Panc1 (cell line): ENCODE data around the gene COL26A1.

Source experiments
- POLR2AphosphoS5 ChIP-seq: IDR thresholded peaks from 2 replicates; pipeline ENCODE4 v1.6.1; 2012; ENCODE audit warnings: mild to moderate bottlenecking, low read depth, low read length, moderate library complexity
- SIN3A ChIP-seq: IDR thresholded peaks from 2 replicates; pipeline ENCODE4 v1.6.1; 2012; ENCODE audit warnings: low read depth, mild to moderate bottlenecking, low read length, moderate library complexity, borderline replicate concordance; ENCODE audit not compliant: insufficient read depth
- TF ChIP-seq, protein P1 (sequence below): fragments of 450-650 bp; IDR thresholded peaks from 2 replicates; pipeline ENCODE4 v1.5.1; 2017; ENCODE audit warnings: mild to moderate bottlenecking
- TF ChIP-seq, protein P2 (sequence below), 2 experiments: IDR thresholded peaks; 2 replicates each; pipeline ENCODE4 v1.6.1; 2011 to 2012; ENCODE audit warnings: low read depth in 2 of 2, control low read depth in 1 of 2, low read length in 1 of 2, mild to moderate bottlenecking in 1 of 2, moderate library complexity in 1 of 2; ENCODE audit not compliant: insufficient read depth in 1 of 2

DNA sequence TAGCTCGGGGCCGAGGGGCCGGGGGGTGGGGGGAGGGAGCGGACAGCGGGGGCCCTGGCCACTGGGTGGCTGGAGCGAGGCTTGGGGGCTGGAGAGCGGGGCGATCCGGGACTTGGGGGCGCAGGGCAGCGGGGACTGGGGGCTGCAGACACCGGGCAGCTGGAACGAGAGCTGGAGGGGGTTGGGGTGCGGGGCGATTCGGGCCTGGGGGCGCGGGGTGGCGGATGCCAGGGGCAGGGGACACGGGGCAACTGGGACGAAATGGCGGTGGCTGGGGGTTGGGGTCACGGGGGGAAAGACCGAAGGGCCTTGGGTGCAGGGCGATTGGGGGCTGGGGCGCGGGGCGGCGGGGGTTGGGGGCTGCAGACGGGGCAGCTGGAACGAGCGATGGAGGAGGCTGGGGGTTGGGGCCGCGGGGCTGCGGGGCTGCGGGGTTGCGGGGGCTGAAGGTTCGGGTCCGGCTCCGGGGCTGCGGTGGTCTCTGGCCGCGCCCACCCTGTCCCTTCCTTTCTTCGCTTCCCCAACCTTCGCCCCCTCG, 590 bp downstream of the COL26A1 start:
- TF ChIP-seq, protein P1, sequence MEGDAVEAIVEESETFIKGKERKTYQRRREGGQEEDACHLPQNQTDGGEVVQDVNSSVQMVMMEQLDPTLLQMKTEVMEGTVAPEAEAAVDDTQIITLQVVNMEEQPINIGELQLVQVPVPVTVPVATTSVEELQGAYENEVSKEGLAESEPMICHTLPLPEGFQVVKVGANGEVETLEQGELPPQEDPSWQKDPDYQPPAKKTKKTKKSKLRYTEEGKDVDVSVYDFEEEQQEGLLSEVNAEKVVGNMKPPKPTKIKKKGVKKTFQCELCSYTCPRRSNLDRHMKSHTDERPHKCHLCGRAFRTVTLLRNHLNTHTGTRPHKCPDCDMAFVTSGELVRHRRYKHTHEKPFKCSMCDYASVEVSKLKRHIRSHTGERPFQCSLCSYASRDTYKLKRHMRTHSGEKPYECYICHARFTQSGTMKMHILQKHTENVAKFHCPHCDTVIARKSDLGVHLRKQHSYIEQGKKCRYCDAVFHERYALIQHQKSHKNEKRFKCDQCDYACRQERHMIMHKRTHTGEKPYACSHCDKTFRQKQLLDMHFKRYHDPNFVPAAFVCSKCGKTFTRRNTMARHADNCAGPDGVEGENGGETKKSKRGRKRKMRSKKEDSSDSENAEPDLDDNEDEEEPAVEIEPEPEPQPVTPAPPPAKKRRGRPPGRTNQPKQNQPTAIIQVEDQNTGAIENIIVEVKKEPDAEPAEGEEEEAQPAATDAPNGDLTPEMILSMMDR, result no peak
- TF ChIP-seq POLR2AphosphoS5 (no peak), SIN3A (no peak)
- TF ChIP-seq, protein P2, sequence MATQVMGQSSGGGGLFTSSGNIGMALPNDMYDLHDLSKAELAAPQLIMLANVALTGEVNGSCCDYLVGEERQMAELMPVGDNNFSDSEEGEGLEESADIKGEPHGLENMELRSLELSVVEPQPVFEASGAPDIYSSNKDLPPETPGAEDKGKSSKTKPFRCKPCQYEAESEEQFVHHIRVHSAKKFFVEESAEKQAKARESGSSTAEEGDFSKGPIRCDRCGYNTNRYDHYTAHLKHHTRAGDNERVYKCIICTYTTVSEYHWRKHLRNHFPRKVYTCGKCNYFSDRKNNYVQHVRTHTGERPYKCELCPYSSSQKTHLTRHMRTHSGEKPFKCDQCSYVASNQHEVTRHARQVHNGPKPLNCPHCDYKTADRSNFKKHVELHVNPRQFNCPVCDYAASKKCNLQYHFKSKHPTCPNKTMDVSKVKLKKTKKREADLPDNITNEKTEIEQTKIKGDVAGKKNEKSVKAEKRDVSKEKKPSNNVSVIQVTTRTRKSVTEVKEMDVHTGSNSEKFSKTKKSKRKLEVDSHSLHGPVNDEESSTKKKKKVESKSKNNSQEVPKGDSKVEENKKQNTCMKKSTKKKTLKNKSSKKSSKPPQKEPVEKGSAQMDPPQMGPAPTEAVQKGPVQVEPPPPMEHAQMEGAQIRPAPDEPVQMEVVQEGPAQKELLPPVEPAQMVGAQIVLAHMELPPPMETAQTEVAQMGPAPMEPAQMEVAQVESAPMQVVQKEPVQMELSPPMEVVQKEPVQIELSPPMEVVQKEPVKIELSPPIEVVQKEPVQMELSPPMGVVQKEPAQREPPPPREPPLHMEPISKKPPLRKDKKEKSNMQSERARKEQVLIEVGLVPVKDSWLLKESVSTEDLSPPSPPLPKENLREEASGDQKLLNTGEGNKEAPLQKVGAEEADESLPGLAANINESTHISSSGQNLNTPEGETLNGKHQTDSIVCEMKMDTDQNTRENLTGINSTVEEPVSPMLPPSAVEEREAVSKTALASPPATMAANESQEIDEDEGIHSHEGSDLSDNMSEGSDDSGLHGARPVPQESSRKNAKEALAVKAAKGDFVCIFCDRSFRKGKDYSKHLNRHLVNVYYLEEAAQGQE (IDR thresholded peaks at IDR 0.05; ENCODE audit: insufficient read depth in 1 of 2, low read depth in 2 of 2, low read length in 1 of 2), result no peak
